Activated naive CD8-positive, alpha-beta T cell treated with anti-CD3 and anti-CD28 coated beads, Interleukin-2, amount 50 U/mL, for 24 hours (primary cell): ENCODE measurements around the gene MTA3.
"Not testable (repeated sequence)": the region's sequence is repeated elsewhere in the genome, so short reads cannot be mapped to it uniquely, and the experiment has no call there.

Source experiments
- ATAC-seq: fragments of 150-1000 bp; cut with Tn5 transposase; one replicate; pipeline ENCODE4 v1.10.0; 2021
- DNase-seq: peaks from one replicate; pipeline ENCODE4 v3.0.0; 2021
- H3K27ac Mint-ChIP-seq: one replicate; pipeline ENCODE4 v1.8.0; 2021; ENCODE audit warnings: mild to moderate bottlenecking, mixed read lengths
- H3K27me3 Mint-ChIP-seq: one replicate; pipeline ENCODE4 v1.8.0; 2021; ENCODE audit warnings: mixed read lengths
- H3K36me3 Mint-ChIP-seq: one replicate; pipeline ENCODE4 v1.8.0; 2021; ENCODE audit warnings: low read depth, mixed read lengths
- H3K4me1 Mint-ChIP-seq: one replicate; pipeline ENCODE4 v1.8.0; 2021; ENCODE audit warnings: mixed read lengths
- H3K4me3 Mint-ChIP-seq: one replicate; pipeline ENCODE4 v1.8.0; 2021; ENCODE audit warnings: mild to moderate bottlenecking, moderate library complexity, mixed read lengths
- H3K9me3 Mint-ChIP-seq: one replicate; pipeline ENCODE4 v1.8.0; 2021; ENCODE audit warnings: mixed read lengths

The MTA3 gene

DNA sequence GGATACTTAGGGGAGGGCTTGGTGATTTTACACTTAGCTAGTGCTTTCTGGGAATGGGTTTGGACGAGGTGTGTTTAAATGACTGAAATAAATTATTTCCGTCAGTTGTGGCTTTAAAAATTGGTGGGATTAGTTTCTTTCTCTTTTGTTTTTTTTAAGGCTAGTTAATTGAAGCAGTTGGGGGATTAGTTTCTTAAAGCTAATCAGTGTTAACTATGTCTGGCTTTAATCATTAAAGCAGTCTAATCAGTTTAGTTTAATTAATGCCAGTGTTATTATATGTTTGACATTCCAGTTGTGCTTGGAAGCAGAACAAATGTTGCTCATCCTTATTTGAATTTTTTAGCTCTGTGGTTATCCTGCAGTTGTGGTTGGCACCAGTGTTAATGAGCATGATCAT lies 10.2 kb downstream of the MTA3 start:
- Mint-ChIP-seq H3K36me3 (peaks cover 45% of the 10 kb centered on the region), H3K4me3 (no peak overlapping the region), H3K27ac (no peak overlapping the region), H3K27me3 (no peaks in the 10 kb centered on the region), H3K4me1 (peaks cover 26% of the 10 kb centered on the region), H3K9me3 (no peaks in the 10 kb centered on the region)
- no peak for ATAC-seq
- DNase-seq = no peak

- ATAC-seq = no peak
- Mint-ChIP-seq H3K9me3 (no peaks in the 10 kb centered on the region), H3K36me3 (peaks cover 37% of the 10 kb centered on the region), H3K27me3 (no peaks in the 10 kb centered on the region), H3K4me3 (no peak overlapping the region), H3K4me1 (peaks cover 8% of the 10 kb centered on the region), H3K27ac (no peak overlapping the region)
- no peak for DNase-seq
These were observed 12.8 kb downstream of the MTA3 start for GRCh38 chr2:42581257-42581656.

DNA sequence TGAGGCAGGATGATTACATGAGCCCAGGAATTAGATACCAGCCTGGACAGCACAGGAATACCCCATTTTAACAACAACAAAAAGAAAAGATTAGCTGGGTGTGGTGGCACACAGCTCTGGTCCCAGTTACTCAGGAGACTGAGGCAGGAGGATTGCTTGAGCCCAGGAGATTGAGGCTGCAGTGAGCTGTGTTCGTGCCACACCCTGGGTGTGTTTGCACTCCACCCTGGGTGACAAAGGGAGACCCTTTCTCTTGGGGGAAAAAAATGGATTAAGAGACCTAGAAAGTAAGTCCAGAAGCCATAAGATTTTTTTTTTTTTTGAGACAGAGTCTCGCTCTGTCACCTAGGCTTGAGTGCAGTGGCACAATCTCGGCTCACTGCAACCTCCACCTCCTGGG lies 16.2 kb downstream of the MTA3 start:
- ATAC-seq, H3K4me1 Mint-ChIP-seq, H3K4me3 Mint-ChIP-seq, DNase-seq, H3K27ac Mint-ChIP-seq, H3K9me3 Mint-ChIP-seq, H3K27me3 Mint-ChIP-seq: not testable (repeated sequence)
- peaks cover 23% of the 10 kb centered on the region for H3K36me3 Mint-ChIP-seq

DNA sequence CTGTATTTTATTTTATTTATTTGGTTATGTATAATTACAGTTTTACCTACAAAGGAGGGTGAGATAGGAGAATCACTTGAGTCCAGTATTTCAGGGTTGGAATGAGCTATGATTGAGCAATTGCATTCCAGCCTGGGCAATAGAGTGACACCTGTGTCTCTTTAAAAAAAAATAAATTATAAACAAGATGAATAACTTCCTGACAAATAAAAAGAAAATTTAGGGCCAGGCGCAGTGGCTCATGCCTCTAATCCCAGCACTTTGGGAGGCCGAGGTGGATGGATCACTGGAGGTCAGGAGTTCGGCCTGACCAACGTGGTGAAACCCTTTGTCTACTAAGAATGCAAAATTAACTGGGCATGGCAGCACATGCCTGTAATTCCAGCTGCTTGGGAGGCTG lies 17.3 kb downstream of the MTA3 start:
- no peaks in the 10 kb centered on the region for H3K27me3 Mint-ChIP-seq
- no peak overlapping the region for H3K4me3 Mint-ChIP-seq
- ATAC-seq (no peak), DNase-seq (no peak)
- no peaks in the 10 kb centered on the region for H3K9me3 Mint-ChIP-seq
- peaks cover 1% of the 10 kb centered on the region for H3K4me1 Mint-ChIP-seq
- no peak overlapping the region for H3K27ac Mint-ChIP-seq
- peaks cover 19% of the 10 kb centered on the region for H3K36me3 Mint-ChIP-seq

DNA sequence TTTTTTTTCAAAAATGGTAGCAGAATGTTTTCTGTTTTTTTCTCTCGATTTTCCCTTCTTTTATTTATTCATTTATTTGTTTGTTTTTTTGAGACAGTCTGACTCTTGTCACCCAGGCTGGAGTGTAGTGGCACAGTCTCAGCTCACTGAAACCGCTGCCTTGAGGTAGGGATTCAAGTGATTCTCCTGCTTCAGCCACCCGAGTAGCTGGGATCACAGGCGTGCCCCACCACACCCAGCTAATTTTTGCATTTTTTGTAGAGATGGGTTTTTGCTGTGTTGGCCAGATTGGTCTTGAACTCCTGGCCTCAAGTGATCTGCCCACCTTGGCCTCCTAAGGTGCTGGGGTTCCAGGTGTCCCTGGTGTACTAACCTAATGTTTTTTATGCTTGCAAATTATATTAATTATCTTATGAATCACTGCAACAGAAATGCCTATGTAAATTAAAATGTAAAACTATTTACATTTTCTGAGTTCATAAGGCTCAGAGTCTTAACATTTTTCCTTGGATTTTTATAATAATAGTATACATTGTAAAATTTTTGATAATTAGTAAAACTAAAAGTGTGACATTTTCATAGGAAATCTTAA lies 19.2 kb downstream of the MTA3 start:
- Mint-ChIP-seq H3K4me1 (peaks cover 1% of the 10 kb centered on the region), H3K4me3 (no peak overlapping the region), H3K9me3 (no peaks in the 10 kb centered on the region), H3K27me3 (no peaks in the 10 kb centered on the region), H3K27ac (no peak overlapping the region), H3K36me3 (peaks cover 15% of the 10 kb centered on the region)
- ATAC-seq (no peak), DNase-seq (no peak)

DNA sequence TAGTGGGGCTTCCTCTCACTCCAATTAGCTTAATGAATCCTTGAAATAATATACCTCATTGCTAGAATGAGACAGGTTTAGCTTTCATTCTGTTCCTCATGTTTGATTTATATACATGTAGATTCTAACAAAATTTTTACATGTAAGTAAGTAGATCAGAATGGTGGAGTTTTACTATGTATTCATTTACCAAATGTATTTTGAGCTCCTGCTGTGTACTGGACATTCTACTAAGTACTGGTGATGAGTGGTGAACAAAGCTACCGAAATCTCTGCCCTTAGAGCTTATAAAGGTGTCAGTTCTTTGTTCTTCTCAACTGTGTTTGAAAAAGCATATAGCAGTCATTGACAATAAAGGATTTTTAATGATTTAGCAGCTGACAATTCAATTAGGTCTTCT lies 19.7 kb downstream of the MTA3 start:
- Mint-ChIP-seq H3K27ac (no peak overlapping the region), H3K36me3 (peaks cover 10% of the 10 kb centered on the region), H3K9me3 (no peaks in the 10 kb centered on the region), H3K27me3 (no peaks in the 10 kb centered on the region), H3K4me3 (no peak overlapping the region), H3K4me1 (peaks cover 1% of the 10 kb centered on the region)
- ATAC-seq (no peak), DNase-seq (no peak)

DNA sequence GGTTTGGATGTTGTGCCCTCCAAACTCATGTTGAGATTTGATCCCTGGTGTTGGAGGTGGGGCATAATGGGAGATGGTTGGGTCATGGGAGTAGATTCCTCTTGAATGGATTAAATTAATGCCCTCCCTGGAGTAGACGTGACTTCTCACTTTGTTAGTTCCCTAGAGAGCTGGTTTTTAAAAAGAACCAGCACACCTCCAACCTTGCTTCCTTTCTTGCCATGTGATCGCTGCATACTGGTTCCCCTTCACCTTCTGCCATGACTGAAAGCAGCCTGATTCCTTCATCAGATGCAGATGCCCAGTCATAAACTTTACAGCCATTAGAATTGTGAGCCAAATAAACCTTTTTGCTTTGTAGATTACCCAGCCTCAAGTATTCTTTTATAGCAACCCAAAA lies 21.7 kb downstream of the MTA3 start:
- H3K27ac Mint-ChIP-seq = no peak overlapping the region

GRCh38 chr2:42593282-42593681 lies 24.9 kb downstream of the MTA3 start:
- ATAC-seq (no peak), DNase-seq (no peak)
- H3K4me1 Mint-ChIP-seq = peaks cover 3% of the 10 kb centered on the region
- no peak overlapping the region for H3K27ac Mint-ChIP-seq
- H3K9me3 Mint-ChIP-seq = no peaks in the 10 kb centered on the region
- H3K27me3 Mint-ChIP-seq = no peaks in the 10 kb centered on the region
- H3K4me3 Mint-ChIP-seq = no peak overlapping the region
- H3K36me3 Mint-ChIP-seq = no peaks in the 10 kb centered on the region

More for the DNA sequence above, 21.7 kb downstream of the MTA3 start:
- no peaks in the 10 kb centered on the region for H3K27me3 Mint-ChIP-seq
- no peak for DNase-seq
- peaks cover 4% of the 10 kb centered on the region for H3K36me3 Mint-ChIP-seq
- ATAC-seq = no peak
- H3K4me3 Mint-ChIP-seq = no peak overlapping the region
- H3K9me3 Mint-ChIP-seq = no peaks in the 10 kb centered on the region
- peaks cover 1% of the 10 kb centered on the region for H3K4me1 Mint-ChIP-seq

DNA sequence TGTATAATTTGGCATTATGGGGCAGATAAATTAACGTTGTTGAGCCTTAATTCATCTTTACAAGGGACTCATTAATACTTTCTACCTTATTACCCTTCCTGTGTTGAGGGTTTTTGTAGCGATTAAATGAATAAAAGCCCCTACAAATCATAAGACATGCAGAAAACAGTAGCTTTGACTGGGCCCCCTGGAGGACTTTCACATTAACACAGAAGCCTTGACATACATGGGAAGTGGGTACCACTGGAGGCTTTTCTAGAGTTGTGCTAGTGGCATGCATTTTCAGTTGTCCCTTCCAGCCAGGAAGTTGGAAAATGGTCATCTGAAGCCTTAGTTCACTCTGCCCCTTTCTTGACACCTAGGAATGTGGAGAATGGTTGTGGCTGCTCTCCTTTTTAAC lies 30.2 kb downstream of the MTA3 start:
- Mint-ChIP-seq H3K4me1 (peaks cover 15% of the 10 kb centered on the region), H3K9me3 (no peaks in the 10 kb centered on the region), H3K27me3 (no peaks in the 10 kb centered on the region), H3K27ac (no peak overlapping the region), H3K4me3 (no peak overlapping the region), H3K36me3 (no peaks in the 10 kb centered on the region)
- ATAC-seq (no peak), DNase-seq (no peak)

- Mint-ChIP-seq H3K9me3 (no peaks in the 10 kb centered on the region), H3K4me3 (no peak overlapping the region), H3K27me3 (no peaks in the 10 kb centered on the region), H3K27ac (no peak overlapping the region), H3K36me3 (no peaks in the 10 kb centered on the region), H3K4me1 (peaks cover 12% of the 10 kb centered on the region)
- ATAC-seq (no peak), DNase-seq (no peak)
These were observed 32.6 kb downstream of the MTA3 start for GRCh38 chr2:42601076-42601475.

DNA sequence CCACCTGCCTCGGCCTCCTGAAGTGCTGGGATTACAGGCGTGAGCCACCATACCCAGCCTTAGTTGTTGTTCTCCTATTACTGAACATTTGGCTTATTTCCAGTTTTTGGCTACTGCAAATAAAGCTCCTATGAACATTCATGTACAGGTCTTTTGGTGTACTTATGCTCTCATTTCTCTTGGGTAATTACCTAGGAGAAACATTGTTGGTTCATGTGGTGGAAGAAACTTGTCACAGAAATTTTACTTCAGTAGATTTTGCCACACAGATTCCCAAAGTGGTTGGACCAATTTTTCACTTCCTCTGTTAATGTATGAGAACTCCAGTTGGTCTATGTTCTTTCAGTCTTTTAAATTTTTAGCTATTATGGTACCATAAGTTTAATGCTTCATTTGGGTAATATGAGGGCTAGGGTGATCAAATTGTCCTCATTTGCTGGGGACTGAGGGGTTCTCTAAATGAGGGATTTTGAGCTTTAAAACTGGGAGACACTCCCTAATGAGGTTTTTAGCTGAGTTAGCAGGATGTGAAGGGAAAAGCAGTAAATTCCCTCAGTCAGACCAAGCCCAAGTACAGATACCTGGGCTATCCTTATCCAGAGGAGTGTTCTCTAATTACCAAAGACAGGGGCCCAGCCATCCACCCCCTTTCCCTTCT lies 33.9 kb downstream of the MTA3 start:
- DNase-seq (no peak), ATAC-seq (no peak)
- H3K27me3 Mint-ChIP-seq = no peaks in the 10 kb centered on the region
- H3K4me3 Mint-ChIP-seq = no peak overlapping the region
- H3K9me3 Mint-ChIP-seq = no peaks in the 10 kb centered on the region
- H3K27ac Mint-ChIP-seq = no peak overlapping the region
- peaks cover 12% of the 10 kb centered on the region for H3K4me1 Mint-ChIP-seq
- H3K36me3 Mint-ChIP-seq = no peaks in the 10 kb centered on the region

DNA sequence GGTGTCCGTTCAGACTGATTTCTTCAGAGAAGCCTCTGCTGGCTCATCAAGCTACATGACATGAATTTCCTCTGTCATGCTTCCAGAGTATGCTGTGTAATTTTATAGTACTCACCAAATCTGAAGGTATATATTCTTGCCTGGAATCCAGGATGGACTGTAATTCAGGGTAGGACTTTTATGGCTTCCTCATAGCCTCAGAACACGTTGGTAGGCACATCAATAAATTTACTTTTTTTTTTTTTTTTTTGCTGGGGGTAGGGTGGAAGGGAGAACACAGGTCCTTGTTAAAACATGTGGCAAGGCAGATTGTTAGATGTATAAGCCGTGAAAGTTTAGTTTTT lies 34.4 kb downstream of the MTA3 start:
- no peak overlapping the region for H3K27ac Mint-ChIP-seq
- no peak for ATAC-seq
- H3K4me3 Mint-ChIP-seq = no peak overlapping the region
- no peaks in the 10 kb centered on the region for H3K36me3 Mint-ChIP-seq
- peaks cover 12% of the 10 kb centered on the region for H3K4me1 Mint-ChIP-seq
- no peaks in the 10 kb centered on the region for H3K27me3 Mint-ChIP-seq
- H3K9me3 Mint-ChIP-seq = no peaks in the 10 kb centered on the region
- no peak for DNase-seq

- H3K36me3 Mint-ChIP-seq, DNase-seq, H3K27ac Mint-ChIP-seq: not testable (repeated sequence)
These were observed 36.0 kb downstream of the MTA3 start for GRCh38 chr2:42604341-42604867.

DNA sequence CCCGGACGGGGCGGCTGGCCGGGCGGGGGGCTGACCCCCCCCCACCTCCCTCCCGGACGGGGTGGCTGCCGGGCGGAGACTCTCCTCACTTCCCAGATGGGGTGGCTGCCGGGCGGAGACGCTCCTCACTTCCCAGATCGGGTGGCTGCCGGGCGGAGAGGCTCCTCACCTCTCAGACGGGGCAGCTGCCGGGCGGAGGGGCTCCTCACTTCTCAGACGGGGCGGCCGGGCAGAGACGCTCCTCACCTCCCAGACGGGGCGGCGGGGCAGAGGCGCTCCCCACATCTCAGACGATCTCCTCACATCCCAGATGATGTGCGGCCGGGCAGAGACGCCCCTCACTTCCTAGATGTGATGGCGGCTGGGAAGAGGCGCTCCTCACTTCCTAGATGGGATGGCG lies 37.7 kb downstream of the MTA3 start:
- H3K36me3 Mint-ChIP-seq = peaks cover 11% of the 10 kb centered on the region
- not testable (repeated sequence) for H3K4me3 Mint-ChIP-seq, H3K4me1 Mint-ChIP-seq, H3K27me3 Mint-ChIP-seq, H3K9me3 Mint-ChIP-seq, DNase-seq, H3K27ac Mint-ChIP-seq, ATAC-seq

More at GRCh38 chr2:42604341-42604867, 36.0 kb downstream of the MTA3 start:
- H3K4me1 Mint-ChIP-seq = peaks cover 10% of the 10 kb centered on the region
- not testable (repeated sequence) for H3K4me3 Mint-ChIP-seq, H3K27me3 Mint-ChIP-seq, ATAC-seq, H3K9me3 Mint-ChIP-seq

GRCh38 chr2:42607101-42607637 lies 38.7 kb downstream of the MTA3 start:
- Mint-ChIP-seq H3K36me3 (peaks cover 16% of the 10 kb centered on the region), H3K4me1 (peaks cover 5% of the 10 kb centered on the region), H3K27ac (no peak overlapping the region), H3K4me3 (no peak overlapping the region), H3K27me3 (no peaks in the 10 kb centered on the region), H3K9me3 (no peaks in the 10 kb centered on the region)
- DNase-seq (no peak), ATAC-seq (no peak)
